Kidney tubule cell (primary cell): Measurements from ENCODE around the gene C17orf67.
A peak's percentile ranks its signal among the peaks of the same experiment; 100 is the strongest.

Experiments used
- DNase-seq: peaks from one replicate; pipeline ENCODE4 v3.0.0-alpha.2; 2018; ENCODE audit warnings: low spot score

The C17orf67 gene

DNA sequence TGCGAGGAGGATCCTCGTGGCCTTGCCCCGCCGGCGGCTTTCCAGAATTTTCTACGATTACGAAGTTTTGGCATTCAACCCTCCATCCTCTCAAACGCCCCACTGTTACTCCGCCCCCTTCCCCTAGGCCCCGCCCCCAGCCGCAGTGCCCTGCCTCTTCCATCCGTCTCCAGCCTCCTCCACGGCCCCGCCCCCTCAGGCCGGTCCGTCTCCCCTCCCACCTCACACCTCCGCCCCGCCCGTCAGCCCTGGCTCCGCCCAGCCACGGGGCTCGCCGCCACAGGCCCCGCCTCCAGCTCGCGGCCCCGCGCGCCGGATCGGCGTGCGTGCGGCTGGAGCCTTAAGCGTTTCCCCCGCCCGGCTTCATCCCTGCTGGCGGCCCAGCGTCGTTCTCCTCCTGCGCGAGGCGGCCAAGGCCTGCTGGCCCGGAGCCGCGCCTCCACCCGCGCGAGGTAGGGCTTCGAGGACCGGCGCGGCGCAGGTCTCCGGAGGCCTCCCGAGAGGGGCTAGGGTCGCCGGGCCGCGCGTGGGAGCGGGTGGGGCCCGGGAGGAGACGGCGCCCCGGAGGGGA lies at the start of gene C17orf67, which contains the start of gene DGKE:
TSS of gene C17orf67 (minus strand) at position 112 of the 571 bp plus-strand sequence. CDS start 18,110 bp downstream, outside the sequence.
TSS of gene DGKE (plus strand) at position 343 of the 571 bp plus-strand sequence. CDS start 645 bp downstream, outside the sequence.
- peak; percentile 96 for DNase-seq

- no peak for DNase-seq
These were observed 48.1 kb upstream of the C17orf67 start for GRCh38 chr17:56881685-56882295.

- DNase-seq, result no peak
These were observed 46.9 kb upstream of the C17orf67 start for GRCh38 chr17:56880571-56880970.

- DNase-seq, result no peak
These were observed 46.4 kb upstream of the C17orf67 start for GRCh38 chr17:56880133-56880532.

- no peak for DNase-seq
These were observed 45.6 kb upstream of the C17orf67 start for GRCh38 chr17:56879280-56879679.

GRCh38 chr17:56876766-56877179 lies 43.1 kb upstream of the C17orf67 start:
- no peak for DNase-seq

DNA sequence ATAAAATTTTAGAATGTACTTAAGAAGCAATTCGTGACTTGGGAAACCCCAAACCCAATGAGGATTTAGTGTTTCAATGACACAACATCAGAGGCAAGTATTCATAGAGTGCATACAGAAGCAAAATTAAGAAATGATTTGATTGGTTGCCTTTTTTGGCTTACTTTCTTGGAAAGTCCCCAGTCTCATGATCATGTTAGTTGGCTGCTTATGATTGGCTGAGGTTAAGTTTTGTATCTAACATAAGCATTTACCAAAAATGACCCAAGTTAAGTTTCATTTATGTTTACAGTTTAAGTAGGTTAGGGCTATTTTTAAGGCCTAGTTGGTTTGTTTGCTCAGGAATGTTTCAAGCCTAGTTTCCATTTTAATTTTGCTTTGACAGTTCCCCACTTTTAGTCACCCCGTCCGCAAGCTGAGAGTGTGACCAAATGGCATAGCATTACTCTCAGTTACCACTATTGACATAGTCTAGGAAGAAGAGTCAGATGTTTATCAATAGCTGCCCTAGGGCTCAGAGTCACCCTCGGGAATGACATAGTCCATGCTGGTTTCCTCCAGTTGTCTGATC lies 36.4 kb upstream of the C17orf67 start:
- DNase-seq, result no peak

DNA sequence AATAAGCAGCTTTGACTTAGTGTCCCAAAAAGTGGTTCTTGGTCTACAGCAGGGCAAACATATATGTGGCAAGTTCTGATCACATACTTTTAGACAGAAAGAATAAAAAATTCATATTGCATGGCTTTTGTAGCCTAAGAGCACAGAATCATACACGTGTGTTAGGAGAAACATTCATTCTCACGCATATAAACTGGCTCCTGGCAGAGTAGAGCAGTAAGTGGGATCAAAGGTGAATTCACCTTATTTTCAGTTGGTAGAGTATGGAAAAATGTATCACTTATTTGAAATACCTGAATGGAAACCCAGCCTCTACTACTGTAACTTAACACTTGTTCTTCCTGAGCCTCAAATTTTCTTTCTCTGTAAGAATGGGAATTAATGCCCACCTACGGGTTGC lies 35.0 kb upstream of the C17orf67 start:
- no peak for DNase-seq

DNA sequence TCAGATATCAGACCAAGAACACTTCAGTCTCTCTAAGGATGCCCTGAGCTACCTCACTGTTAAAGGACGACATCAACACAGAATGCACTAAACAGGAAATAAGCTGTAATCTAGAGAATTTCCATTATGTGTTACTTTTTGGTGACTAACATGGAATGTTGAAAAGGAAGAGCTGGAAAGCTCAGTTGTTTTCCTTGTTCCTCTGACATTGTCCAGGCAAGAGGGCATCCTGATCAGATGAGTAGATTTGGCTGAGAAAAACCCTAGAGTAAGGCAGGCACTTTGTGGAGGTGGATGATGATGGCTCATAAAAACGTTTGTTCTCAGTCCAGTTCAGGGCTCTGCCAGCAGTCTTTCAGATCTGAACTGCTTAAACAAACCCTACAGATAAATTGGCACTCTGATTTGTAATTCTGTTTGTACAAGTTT lies 34.2 kb upstream of the C17orf67 start:
- DNase-seq, result peak; percentile 35

DNA sequence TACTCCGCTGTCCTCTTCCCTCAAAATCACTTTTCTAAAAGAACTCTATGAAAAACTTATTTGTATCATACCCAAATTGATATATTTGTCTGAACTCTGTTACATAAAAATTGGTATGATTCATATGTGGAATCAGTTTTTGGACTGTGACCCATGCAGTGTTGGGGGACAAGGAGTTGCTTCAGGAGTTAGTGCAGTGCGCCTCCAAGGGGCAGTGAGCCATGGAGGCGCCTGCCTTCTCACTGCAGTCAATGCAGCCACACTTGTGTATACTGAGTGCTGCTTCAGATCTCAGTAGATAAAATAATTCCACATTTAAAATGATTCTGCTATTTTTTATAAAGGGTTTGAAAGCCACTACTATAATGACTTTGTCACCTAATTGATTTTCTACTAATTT lies 32.8 kb upstream of the C17orf67 start:
- no peak for DNase-seq

DNA sequence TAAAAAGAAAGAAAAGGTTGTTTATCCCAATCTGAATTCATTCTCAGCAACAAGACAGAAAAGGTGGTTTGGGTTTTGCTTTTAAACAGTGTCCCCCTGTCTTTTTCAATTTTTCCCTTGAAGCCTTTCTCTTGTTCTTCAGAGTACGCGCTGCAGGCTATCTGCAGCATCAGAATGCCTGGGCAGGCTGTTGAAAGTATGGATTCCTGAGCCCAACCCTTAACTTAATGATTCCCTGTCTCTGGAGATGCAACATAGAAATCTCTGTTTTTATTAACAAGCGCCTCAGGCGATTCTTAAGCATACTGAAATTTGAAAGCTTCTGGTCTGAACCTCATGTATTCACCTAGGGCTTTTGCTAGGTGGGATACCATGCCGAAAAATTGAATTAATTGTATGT lies 32.4 kb upstream of the C17orf67 start:
- no peak for DNase-seq

DNA sequence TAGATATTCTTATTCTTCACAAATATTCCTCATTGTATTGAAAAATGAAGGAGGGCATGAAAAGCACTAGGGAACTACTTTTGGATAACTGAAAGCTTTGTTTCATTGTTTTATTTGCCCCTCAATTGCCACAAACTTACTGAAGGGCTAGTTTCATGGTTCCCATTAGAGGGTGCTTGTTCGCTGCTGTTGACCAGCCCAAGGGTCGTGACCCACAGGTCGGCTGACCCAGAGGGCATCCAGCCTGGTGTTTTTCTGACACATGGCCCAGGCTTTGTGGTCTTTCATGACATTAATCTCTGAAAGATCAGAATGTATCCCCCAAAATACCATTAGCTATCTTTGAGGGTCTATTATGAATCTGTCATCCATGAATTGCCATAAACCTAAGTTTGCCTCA lies 30.3 kb upstream of the C17orf67 start:
- DNase-seq, result no peak

DNA sequence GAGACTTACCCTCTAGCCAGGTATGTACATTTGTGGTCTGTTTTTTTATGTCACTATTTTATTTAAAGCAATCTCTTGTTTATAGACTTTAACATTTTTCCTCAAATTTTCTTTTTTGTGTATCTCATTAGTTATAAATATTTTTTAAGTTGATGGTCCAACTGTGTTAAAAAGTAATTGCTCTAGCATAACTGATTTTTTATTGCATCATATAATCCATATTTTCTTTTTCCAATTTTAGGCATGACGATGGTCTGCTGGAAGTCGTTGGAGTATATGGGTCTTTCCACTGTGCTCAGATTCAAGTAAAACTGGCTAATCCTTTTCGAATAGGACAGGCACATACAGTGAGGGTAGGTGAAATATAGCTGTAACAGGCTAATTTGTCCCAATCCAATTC lies 28.2 kb upstream of the C17orf67 start:
- DNase-seq, result no peak

GRCh38 chr17:56851008-56851407 lies 17.3 kb upstream of the C17orf67 start:
- DNase-seq, result no peak

- DNase-seq, result no peak
These were observed 16.9 kb upstream of the C17orf67 start for GRCh38 chr17:56850591-56850990.

- DNase-seq, result no peak
These were observed 15.4 kb upstream of the C17orf67 start for GRCh38 chr17:56849131-56849530.

- DNase-seq, result no peak
These were observed 13.4 kb upstream of the C17orf67 start for GRCh38 chr17:56847106-56847505.

GRCh38 chr17:56845934-56846333 lies 12.2 kb upstream of the C17orf67 start:
- DNase-seq, result no peak

DNA sequence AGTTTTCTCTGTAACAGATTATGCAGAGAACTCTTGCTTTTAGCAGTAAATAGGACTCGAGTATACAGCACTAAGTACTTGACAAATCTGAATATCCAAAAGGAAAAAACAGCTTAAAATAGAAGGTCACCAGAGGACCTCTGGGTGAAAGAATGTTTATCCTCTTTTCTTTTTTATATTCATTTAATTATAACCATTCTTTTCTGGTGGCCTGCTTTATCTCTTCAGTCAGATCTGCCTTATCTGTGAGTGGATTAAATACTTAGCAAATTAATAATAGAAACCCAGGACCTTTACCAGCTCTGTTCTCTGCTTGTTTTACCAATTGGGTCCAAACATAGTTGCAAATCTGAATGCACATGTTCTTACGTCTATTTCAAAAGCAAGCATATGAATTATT lies 8.9 kb upstream of the C17orf67 start:
- no peak for DNase-seq

DNA sequence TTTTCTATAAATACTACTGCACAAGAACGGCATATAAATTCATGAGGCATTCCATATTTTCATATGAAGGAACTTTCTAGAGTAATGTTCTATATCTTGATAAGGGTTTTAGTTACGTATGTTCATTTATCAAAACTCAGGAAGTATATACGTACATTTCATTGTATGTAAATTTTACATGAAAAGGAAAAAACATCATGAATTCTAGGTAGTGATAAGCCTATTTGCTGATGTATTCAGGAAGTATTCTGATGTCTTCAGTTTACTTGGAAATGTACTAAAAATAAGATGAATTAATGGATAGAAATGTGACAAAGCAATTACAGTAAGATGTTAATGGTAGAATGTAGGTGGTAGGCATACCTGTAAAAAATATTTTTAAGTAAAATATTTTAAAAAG lies 5.0 kb upstream of the C17orf67 start:
- no peak for DNase-seq

GRCh38 chr17:56835264-56835585 lies 1.5 kb upstream of the C17orf67 start:
- no peak for DNase-seq

- DNase-seq, result peak; percentile 62
These were observed 902 bp upstream of the C17orf67 start for GRCh38 chr17:56834380-56835263.
